Midbrain (tissue), 1 donor: Measurements from ENCODE around the gene SPPL3.
"Not testable (repeated sequence)": the region's sequence is repeated elsewhere in the genome, so short reads cannot be mapped to it uniquely, and the experiment has no call there.

Experiments
- DNase-seq: peaks from one replicate; lab custom pipeline; 2025; lab: John Stamatoyannopoulos, UW

SPPL3 gene

GRCh38 chr12:120817559-120818330 is 86.4 kb downstream of the SPPL3 start:
- DNase-seq: peak; percentile 43

DNA sequence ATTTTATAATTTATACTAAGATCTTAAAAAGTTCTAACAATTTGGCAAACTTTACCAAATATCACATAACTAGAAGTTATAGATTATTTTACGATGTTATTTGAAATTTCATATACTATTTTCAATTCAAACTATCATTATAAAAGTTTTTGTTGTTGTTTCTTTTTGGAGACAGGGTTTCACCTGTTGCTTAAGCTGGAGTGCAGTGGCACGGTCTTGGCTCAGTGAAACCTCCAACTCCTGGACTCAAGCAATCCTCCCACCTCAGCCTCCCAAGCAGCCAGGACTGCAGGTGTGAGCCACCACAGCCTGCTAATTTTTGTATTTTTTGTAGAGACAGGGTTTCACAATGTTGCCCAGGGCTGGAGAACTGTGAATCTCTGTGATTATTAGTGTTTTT is 87.8 kb downstream of the SPPL3 start:
- DNase-seq: no peak

- DNase-seq: no peak
Measured at GRCh38 chr12:120814903-120815429, 89.2 kb downstream of the SPPL3 start.

- no peak for DNase-seq
Measured at GRCh38 chr12:120814203-120814902, 89.8 kb downstream of the SPPL3 start.

- DNase-seq: no peak
Measured at GRCh38 chr12:120813588-120814153, 90.5 kb downstream of the SPPL3 start.

DNA sequence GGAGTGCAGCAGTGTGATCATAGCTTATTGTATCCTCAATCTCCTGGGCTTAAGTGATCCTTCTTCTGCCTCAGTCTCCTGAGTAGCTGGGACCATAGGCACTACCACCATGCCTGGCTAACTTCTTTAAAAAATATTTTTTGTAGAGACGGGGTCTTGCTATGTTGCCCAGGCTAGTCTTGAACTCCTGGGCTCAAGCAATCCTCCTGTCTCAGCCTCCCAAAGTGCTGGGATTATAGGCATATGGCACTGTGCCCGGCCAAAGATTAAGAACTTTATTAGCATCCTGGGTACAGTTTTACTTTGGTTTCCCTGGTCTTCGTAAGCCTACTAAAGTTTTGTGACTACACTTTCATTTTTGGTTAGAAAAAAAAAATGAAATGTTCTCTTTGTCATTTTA is 94.1 kb downstream of the SPPL3 start:
- DNase-seq: no peak

DNA sequence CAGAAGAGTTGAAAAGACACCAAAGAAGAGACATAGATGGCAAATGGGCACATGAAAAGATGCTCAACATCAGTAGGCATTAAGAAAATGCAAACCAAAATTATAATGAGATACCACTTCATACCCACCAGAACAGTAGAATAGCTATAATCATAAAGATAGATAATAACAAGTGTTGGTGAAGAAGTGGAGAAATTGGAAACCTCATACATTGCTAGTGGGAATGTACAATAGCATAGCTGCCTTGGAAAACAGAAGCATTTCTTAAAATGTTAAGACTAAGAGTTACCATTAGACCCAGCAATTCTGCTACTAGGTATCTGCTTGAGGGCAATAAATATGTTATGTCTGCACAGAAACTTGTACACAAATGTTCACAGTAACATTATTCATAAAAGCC is 99.7 kb downstream of the SPPL3 start:
- no peak for DNase-seq

DNA sequence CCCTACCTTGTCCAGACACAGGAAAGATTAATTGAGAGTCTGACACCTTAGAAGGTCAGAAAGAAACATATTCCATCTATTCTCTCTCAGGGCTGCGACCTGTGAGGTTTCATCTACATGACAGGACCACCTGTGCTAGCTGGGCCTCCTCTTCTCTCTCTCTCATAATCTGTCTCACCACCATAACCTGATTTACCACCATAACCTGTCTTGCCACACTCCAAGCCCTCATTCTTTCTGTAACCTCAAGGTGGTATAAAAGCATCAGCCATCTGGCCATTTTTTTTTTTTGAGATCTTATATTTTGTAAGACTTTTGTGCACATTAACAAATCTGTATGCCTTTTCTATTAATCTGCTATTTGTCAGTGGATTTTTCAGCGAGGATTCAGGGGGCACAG is 103.0 kb downstream of the SPPL3 start:
- no peak for DNase-seq

DNA sequence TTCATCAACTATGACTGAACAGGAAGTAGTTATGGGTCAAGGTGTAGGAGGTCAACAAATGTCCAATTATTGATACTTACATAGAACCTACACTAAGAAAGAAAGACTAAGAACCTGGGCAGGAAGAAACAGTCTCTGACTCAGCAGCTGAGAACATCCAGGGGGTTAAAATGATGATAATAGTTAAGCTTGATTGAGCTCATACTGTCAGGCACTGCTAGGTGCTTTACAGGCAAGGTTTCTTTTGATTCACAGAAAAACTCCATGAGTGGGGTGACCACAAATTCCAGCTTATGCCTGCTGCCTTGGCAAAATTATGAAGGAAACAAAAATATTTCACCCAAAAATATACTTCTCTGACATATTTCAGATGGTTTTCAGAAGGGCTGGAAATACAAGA is 103.5 kb downstream of the SPPL3 start:
- DNase-seq: no peak

DNA sequence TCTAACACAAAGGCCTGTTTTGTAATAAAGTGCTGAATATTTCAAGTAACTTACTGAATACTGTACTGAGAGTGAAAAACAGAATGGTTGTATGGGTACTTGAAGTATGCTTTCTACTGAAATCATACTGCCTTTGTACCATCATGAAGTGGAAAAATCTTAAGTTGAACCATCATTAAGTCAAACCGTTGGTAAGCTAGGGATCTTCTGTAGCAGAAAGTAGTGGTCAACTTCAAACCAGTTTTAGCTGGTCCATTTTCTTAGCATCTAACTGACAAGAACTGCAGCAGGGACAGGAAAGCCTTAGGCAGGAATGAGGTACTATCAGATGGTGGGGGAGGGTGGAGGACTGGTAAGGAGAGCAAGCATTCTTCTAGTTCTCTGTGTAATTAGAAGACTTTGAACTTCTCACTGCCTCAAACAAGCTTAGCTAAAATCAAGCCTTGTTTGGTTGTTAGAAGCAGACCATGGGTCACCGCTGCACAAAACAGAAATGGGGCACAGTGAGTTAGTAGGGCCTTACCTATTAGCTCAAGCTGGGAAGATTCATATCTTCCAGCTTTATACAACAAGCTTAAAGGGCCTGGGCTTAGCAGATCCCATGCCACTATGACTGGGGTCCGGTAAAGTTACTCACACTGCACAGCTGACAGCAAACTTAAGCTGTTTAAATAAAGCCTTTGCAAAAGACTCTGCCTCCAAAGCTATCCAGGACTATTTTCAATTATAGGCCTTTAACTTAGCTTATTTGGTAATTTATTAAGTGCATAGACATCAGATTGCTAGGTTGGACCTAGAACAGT is 104.7 kb downstream of the SPPL3 start:
- no peak for DNase-seq

- no peak for DNase-seq
Measured at GRCh38 chr12:120798696-120799095, 105.5 kb downstream of the SPPL3 start.

- DNase-seq: no peak
Measured at GRCh38 chr12:120797677-120798642, 106.2 kb downstream of the SPPL3 start.

- no peak for DNase-seq
Measured at GRCh38 chr12:120795441-120796178, 108.5 kb downstream of the SPPL3 start.

GRCh38 chr12:120793357-120793756 is 110.8 kb downstream of the SPPL3 start:
- DNase-seq: no peak

DNA sequence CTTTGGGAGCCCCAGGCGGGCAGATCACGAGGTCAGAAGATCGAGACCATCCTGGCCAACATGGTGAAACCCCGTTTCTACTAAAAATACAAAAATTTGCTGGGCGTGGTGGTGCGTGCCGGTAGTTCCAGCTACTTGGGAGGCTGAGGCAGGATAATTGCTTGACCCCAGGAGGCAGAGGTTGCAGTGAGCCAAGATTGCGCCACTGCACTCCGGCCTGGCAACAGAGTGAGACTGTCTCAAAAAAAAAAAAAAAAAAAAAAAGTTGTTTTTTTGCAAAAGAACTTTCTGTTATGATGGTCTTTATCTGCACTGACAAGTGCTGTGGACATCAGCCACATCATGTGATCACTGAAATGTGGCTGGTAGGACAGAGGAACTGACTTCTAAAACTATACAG is 111.7 kb downstream of the SPPL3 start:
- DNase-seq: not testable (repeated sequence)

DNA sequence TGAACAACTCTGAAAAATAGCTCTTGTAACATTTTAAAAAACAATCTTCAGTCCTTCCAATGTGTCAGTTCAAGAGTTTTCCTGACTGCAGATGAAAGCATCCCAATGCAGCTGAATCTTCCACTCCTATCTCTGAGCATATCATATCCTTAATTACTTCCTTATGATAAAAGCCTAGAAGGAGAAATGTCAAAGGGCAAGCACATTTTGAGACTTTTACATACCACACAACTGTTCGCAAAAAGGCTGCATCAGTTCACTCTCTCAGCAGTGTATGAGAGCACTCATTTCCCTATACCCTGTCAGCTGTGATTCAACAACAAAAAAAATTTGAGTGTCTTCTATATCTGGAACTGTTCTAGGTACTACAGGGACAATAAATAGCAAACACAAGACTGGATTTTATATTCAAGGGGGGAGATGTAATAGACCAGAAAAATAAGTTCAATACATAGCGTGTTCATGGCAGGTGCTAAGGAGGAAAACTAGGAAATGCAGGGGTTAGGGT is 112.4 kb downstream of the SPPL3 start:
- no peak for DNase-seq

DNA sequence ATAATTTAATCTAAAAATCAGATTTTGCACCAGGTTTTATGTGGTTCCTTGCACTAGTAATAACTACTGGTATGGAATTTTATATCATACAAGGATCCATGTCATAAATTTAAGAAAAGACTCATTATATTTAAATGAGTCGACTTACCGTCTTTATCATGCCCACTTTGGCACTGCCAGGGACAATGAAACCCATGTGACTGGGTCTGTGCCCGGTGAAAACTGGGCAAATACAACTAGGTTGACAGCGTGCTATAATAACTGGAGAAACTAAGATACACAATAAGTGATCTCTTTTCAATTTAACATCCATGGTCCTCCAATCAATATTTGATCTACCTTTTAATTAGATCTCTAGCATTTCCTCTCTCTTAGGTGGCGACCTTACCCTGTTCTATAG is 114.0 kb downstream of the SPPL3 start:
- peak; percentile 23 for DNase-seq

GRCh38 chr12:120787889-120788288 is 116.3 kb downstream of the SPPL3 start:
- no peak for DNase-seq

- no peak for DNase-seq
Measured at GRCh38 chr12:120784804-120785203, 119.4 kb downstream of the SPPL3 start.

DNA sequence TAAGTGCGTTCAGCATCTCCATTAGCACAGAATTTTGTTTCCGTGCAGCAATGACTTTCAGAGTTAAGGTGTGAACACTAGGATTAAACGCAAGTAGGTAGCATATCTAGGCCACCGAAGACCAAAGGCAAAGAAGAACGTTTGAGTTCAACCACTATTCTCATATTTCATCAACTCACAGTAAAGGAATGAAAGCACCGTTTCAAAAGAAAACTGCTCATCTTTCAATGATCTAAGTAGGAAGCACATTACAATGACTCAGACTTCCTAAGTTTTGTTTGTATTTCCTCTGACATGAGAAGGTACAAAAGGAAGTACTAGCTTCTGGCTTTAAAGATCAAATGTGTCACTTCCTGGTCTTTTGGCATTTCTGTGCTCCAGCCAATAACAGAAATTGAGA is 121.0 kb downstream of the SPPL3 start:
- no peak for DNase-seq
